Measurements from ENCODE around the gene FXYD4.

The FXYD4 gene

DNA sequence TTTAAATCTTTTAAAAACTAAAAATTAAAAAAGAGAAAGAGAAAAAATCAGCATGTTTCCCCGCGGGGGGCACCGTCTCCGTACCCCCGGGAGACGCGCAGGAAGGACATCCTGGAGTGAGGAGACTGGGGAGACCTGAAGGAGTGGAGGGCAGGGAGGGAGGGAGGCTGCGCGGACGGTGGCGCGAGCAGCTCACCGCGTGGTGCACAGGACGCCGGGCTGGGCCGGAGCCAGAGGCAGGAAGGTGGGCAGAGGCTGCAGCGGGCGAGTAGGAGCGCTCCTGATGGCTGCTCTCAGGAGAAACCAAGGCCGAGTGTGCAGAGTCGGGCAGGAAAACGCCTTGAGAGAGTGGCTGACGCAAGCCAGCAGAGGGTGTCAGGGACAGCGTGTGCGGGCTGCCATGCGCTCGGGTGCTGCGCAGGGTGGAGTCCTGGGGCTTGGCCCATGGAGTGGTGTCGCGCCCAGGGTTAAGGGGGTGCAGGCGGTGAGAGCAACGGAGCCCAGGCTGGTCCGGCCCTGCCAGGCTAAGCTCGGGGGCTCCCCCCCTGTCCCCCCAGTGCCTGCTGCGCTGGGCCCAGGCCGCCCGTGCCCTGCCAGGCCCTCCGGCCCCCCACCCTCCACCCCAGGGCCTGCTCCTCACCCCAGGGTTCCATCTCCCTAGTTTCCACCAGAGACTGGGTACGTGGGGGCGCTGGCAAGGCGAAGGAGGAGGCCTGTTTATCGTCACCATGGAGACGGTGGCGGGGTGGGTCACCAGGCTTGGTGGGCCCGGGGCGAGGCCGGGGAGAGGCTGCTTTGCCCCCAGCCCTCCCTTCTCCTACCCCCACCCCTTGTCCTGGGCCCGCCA lies 28.9 kb upstream of the FXYD4 start:
- no peaks in the 10 kb centered on the region for H3K9me3 ChIP-seq (ENCODE audit: control insufficient read depth in 5 of 5, low read length in 5 of 5)

DNA sequence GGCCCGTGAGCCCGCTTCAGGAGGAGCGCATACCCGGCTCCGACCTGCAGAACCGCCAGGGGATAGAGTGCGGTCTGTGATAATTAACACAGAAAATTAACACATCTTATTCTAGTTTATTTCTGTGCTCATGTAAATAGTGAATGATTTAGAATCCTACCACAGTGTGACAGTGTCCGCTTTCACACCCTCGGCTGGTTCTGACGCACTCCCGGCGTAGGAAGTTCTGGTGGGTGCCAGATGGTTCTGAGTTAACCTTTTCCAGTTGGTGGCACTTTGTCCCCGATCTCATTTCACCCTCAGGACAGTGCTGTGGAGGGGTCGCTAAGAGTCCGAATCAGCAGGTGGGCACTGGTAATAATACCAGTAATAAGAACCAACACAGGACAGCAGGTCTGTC lies 28.3 kb upstream of the FXYD4 start:
- H3K27me3 ChIP-seq (ENCODE audit: control insufficient read depth in 5 of 5, insufficient read depth in 4 of 5, low read length in 5 of 5), result peaks cover 13 to 26% (median 21%) of the 10 kb centered on the region in 5 donors

More for the DNA sequence above, 28.9 kb upstream of the FXYD4 start:
- Histone ChIP-seq H3K4me1 (ENCODE audit: control insufficient read depth in 5 of 5, insufficient read depth in 5 of 5, low read length in 5 of 5) (peaks cover 0 to 4% (median 0%) of the 10 kb centered on the region in 5 donors), H3K36me3 (ENCODE audit: control insufficient read depth in 5 of 5, insufficient read depth in 5 of 5, low read length in 5 of 5) (no peaks in the 10 kb centered on the region), H3K27ac (ENCODE audit: low read depth, low read length) (no peak overlapping the region), H3K9ac (ENCODE audit: low read length in 5 of 5) (no peak overlapping the region), H3K4me3 (ENCODE audit: low read depth in 1 of 5, low read length in 5 of 5) (no peak overlapping the region), H3K27me3 (ENCODE audit: control insufficient read depth in 5 of 5, insufficient read depth in 4 of 5, low read length in 5 of 5) (peaks cover 15 to 26% (median 22%) of the 10 kb centered on the region in 5 donors)

GRCh38 chr10:43344051-43344450 lies 27.4 kb upstream of the FXYD4 start:
- H3K4me1 ChIP-seq (ENCODE audit: control insufficient read depth in 5 of 5, insufficient read depth in 5 of 5, low read length in 5 of 5), result peaks cover 0 to 4% (median 0%) of the 10 kb centered on the region in 5 donors
- H3K9me3 ChIP-seq (ENCODE audit: control insufficient read depth in 5 of 5, low read length in 5 of 5), result no peaks in the 10 kb centered on the region

More for the DNA sequence above, 28.3 kb upstream of the FXYD4 start:
- Histone ChIP-seq H3K9ac (ENCODE audit: low read length in 5 of 5) (no peak overlapping the region), H3K36me3 (ENCODE audit: control insufficient read depth in 5 of 5, insufficient read depth in 5 of 5, low read length in 5 of 5) (no peaks in the 10 kb centered on the region), H3K4me1 (ENCODE audit: control insufficient read depth in 5 of 5, insufficient read depth in 5 of 5, low read length in 5 of 5) (peaks cover 0 to 4% (median 0%) of the 10 kb centered on the region in 5 donors), H3K4me3 (ENCODE audit: low read depth in 1 of 5, low read length in 5 of 5) (no peak overlapping the region), H3K27ac (ENCODE audit: low read depth, low read length) (no peak overlapping the region), H3K9me3 (ENCODE audit: control insufficient read depth in 5 of 5, low read length in 5 of 5) (no peaks in the 10 kb centered on the region)

DNA sequence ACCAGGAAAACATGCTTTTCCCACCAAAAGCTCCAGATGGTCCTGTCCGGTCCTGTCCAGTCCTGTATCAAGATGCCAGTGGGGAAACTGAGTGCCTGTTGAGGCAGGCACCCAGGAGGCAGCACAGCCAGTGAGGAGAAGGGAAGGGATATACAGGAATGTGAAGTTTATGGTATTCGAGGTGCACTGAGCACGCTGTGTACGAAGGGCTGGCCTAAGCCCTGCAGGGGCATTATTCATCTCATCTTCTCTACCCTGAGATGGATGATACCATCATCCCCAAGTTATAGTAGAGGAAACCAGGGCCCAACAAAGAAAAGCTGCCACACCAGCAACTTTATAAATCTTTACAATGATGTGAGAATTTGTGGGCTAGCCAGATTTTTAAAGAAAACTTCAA lies 23.4 kb upstream of the FXYD4 start:
- H3K9ac ChIP-seq (ENCODE audit: low read length in 5 of 5), result no peak overlapping the region
- H3K4me3 ChIP-seq (ENCODE audit: low read depth in 1 of 5, low read length in 5 of 5), result no peak overlapping the region
- H3K27me3 ChIP-seq (ENCODE audit: control insufficient read depth in 5 of 5, insufficient read depth in 4 of 5, low read length in 5 of 5), result peaks cover 12 to 18% (median 14%) of the 10 kb centered on the region in 5 donors
- no peaks in the 10 kb centered on the region for H3K36me3 ChIP-seq (ENCODE audit: control insufficient read depth in 5 of 5, insufficient read depth in 5 of 5, low read length in 5 of 5)
- H3K27ac ChIP-seq (ENCODE audit: low read depth, low read length), result no peak overlapping the region
- H3K4me1 ChIP-seq (ENCODE audit: control insufficient read depth in 5 of 5, insufficient read depth in 5 of 5, low read length in 5 of 5), result peaks cover 0 to 5% (median 2%) of the 10 kb centered on the region in 5 donors
- no peaks in the 10 kb centered on the region for H3K9me3 ChIP-seq (ENCODE audit: control insufficient read depth in 5 of 5, low read length in 5 of 5)

More at GRCh38 chr10:43344051-43344450, 27.4 kb upstream of the FXYD4 start:
- no peaks in the 10 kb centered on the region for H3K36me3 ChIP-seq (ENCODE audit: control insufficient read depth in 5 of 5, insufficient read depth in 5 of 5, low read length in 5 of 5)
- peaks cover 6 to 24% (median 12%) of the 10 kb centered on the region in 5 donors for H3K27me3 ChIP-seq (ENCODE audit: control insufficient read depth in 5 of 5, insufficient read depth in 4 of 5, low read length in 5 of 5)
- no peak overlapping the region for H3K27ac ChIP-seq (ENCODE audit: low read depth, low read length)
- no peak overlapping the region for H3K4me3 ChIP-seq (ENCODE audit: low read depth in 1 of 5, low read length in 5 of 5)
- no peak overlapping the region for H3K9ac ChIP-seq (ENCODE audit: low read length in 5 of 5)

DNA sequence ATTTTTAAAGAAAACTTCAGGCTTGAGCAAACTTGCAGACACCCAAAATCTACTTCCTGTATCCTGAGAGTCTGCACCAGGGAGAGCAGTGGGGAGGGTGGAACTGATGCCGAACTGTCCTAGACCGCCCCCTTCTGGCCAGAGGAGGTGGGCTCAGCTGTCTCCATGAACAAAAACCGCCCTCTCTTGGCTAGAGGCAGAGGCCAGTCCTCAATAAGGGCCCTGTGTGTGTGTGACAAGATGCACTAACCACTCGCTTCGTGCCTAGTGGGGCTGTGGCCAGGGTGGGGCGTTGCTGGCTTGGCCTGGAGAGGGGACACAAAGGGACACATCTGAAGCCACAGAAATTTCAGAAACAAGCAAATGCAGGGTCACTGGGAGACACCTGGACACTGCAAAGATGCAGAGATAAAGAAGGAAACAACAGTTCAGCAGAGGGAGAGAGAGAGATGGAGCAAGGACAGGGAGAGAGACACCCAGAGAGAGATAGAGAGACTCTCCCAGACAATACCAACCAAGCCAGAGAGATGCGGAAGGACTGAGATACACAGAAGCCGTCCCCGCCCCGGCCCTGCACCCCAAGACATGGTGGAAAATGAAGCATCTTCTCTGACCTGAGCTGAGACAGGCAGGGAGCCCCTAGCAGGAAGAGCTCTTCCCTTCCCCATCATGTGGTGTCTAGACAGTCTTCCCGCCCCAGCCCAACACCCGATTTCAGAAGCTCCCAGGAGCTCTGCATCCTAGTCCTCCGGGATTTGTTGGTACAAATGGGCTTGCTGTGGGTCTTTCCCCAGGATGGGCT lies 22.7 kb upstream of the FXYD4 start:
- no peak overlapping the region for H3K9ac ChIP-seq (ENCODE audit: low read length in 5 of 5)
- H3K4me3 ChIP-seq (ENCODE audit: low read depth in 1 of 5, low read length in 5 of 5), result no peak overlapping the region
- H3K27me3 ChIP-seq (ENCODE audit: control insufficient read depth in 5 of 5, insufficient read depth in 4 of 5, low read length in 5 of 5), result peaks cover 10 to 16% (median 14%) of the 10 kb centered on the region in 5 donors
- H3K4me1 ChIP-seq (ENCODE audit: control insufficient read depth in 5 of 5, insufficient read depth in 5 of 5, low read length in 5 of 5), result peaks cover 0 to 5% (median 2%) of the 10 kb centered on the region in 5 donors
- H3K27ac ChIP-seq (ENCODE audit: low read depth, low read length), result no peak overlapping the region
- H3K9me3 ChIP-seq (ENCODE audit: control insufficient read depth in 5 of 5, low read length in 5 of 5), result no peaks in the 10 kb centered on the region
- H3K36me3 ChIP-seq (ENCODE audit: control insufficient read depth in 5 of 5, insufficient read depth in 5 of 5, low read length in 5 of 5), result no peaks in the 10 kb centered on the region

GRCh38 chr10:43350156-43350555 lies 21.3 kb upstream of the FXYD4 start:
- H3K4me3 ChIP-seq (ENCODE audit: low read depth in 1 of 5, low read length in 5 of 5), result no peak overlapping the region

DNA sequence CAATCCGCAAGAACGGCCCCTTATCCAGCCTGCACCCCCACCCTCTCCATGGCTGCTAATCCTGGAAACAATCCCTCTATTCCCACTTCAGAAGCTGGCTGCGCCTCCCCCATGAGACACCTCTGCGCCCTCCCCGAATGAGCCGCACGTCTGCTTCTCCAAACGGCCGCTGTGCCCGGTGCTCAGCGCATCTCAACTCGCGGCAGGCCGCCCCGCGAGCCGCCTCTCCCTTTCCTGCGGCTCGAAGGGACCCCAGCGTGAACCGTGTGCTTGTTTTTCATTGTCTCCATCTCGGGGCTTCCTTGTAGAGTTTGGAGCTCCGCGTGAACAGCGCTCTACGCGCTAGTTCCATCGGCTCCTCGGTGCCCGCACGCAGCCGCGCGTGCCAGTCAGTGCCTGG lies 20.8 kb upstream of the FXYD4 start:
- Histone ChIP-seq H3K9ac (ENCODE audit: low read length in 5 of 5) (no peak overlapping the region), H3K9me3 (ENCODE audit: control insufficient read depth in 5 of 5, low read length in 5 of 5) (no peaks in the 10 kb centered on the region), H3K27ac (ENCODE audit: low read depth, low read length) (no peak overlapping the region), H3K4me3 (ENCODE audit: low read depth in 1 of 5, low read length in 5 of 5) (no peak overlapping the region), H3K27me3 (ENCODE audit: control insufficient read depth in 5 of 5, insufficient read depth in 4 of 5, low read length in 5 of 5) (peaks cover 3 to 14% (median 14%) of the 10 kb centered on the region in 5 donors), H3K36me3 (ENCODE audit: control insufficient read depth in 5 of 5, insufficient read depth in 5 of 5, low read length in 5 of 5) (no peaks in the 10 kb centered on the region), H3K4me1 (ENCODE audit: control insufficient read depth in 5 of 5, insufficient read depth in 5 of 5, low read length in 5 of 5) (peaks cover 0 to 5% (median 2%) of the 10 kb centered on the region in 5 donors)

More at GRCh38 chr10:43350156-43350555, 21.3 kb upstream of the FXYD4 start:
- Histone ChIP-seq H3K36me3 (ENCODE audit: control insufficient read depth in 5 of 5, insufficient read depth in 5 of 5, low read length in 5 of 5) (no peaks in the 10 kb centered on the region), H3K27ac (ENCODE audit: low read depth, low read length) (no peak overlapping the region), H3K27me3 (ENCODE audit: control insufficient read depth in 5 of 5, insufficient read depth in 4 of 5, low read length in 5 of 5) (peaks cover 3 to 14% (median 14%) of the 10 kb centered on the region in 5 donors), H3K9ac (ENCODE audit: low read length in 5 of 5) (no peak overlapping the region), H3K4me1 (ENCODE audit: control insufficient read depth in 5 of 5, insufficient read depth in 5 of 5, low read length in 5 of 5) (peaks cover 0 to 5% (median 2%) of the 10 kb centered on the region in 5 donors), H3K9me3 (ENCODE audit: control insufficient read depth in 5 of 5, low read length in 5 of 5) (no peaks in the 10 kb centered on the region)

- Histone ChIP-seq H3K4me3 (ENCODE audit: low read depth in 1 of 5, low read length in 5 of 5) (no peak overlapping the region), H3K36me3 (ENCODE audit: control insufficient read depth in 5 of 5, insufficient read depth in 5 of 5, low read length in 5 of 5) (no peaks in the 10 kb centered on the region), H3K9me3 (ENCODE audit: control insufficient read depth in 5 of 5, low read length in 5 of 5) (no peaks in the 10 kb centered on the region), H3K9ac (ENCODE audit: low read length in 5 of 5) (no peak overlapping the region), H3K27me3 (ENCODE audit: control insufficient read depth in 5 of 5, insufficient read depth in 4 of 5, low read length in 5 of 5) (peaks cover 3 to 14% (median 14%) of the 10 kb centered on the region in 5 donors), H3K4me1 (ENCODE audit: control insufficient read depth in 5 of 5, insufficient read depth in 5 of 5, low read length in 5 of 5) (peaks cover 0 to 5% (median 2%) of the 10 kb centered on the region in 5 donors), H3K27ac (ENCODE audit: low read depth, low read length) (no peak overlapping the region)
Observed at GRCh38 chr10:43351301-43351700, 20.1 kb upstream of the FXYD4 start.

- Histone ChIP-seq H3K27ac (ENCODE audit: low read depth, low read length) (no peak overlapping the region), H3K9me3 (ENCODE audit: control insufficient read depth in 5 of 5, low read length in 5 of 5) (no peaks in the 10 kb centered on the region), H3K36me3 (ENCODE audit: control insufficient read depth in 5 of 5, insufficient read depth in 5 of 5, low read length in 5 of 5) (no peaks in the 10 kb centered on the region), H3K4me1 (ENCODE audit: control insufficient read depth in 5 of 5, insufficient read depth in 5 of 5, low read length in 5 of 5) (peaks cover 0 to 5% (median 2%) of the 10 kb centered on the region in 5 donors), H3K27me3 (ENCODE audit: control insufficient read depth in 5 of 5, insufficient read depth in 4 of 5, low read length in 5 of 5) (peaks cover 3 to 14% (median 14%) of the 10 kb centered on the region in 5 donors), H3K4me3 (ENCODE audit: low read depth in 1 of 5, low read length in 5 of 5) (no peak overlapping the region), H3K9ac (ENCODE audit: low read length in 5 of 5) (no peak overlapping the region)
Observed at GRCh38 chr10:43352951-43353350, 18.5 kb upstream of the FXYD4 start.
